Neural cell (in vitro differentiated cells): ENCODE measurements around the gene NRXN2. TPM values are rescaled to one million over a fixed set of nuclear protein-coding genes. Genes with fewer than 3 reads are reported as not detected.

Source experiments
- H2AFZ ChIP-seq: fragments of 200-600, 300-800 bp; sonication (generic), shearing (Covaris generic); 2 replicates; pipeline ENCODE4 v1.6.0; 2014; ENCODE audit warnings: low read depth, mild to moderate bottlenecking, antibody characterized with exemption, low read length, moderate library complexity
- H3F3A ChIP-seq: fragments of 200-600 bp; shearing (Covaris generic); 2 replicates; pipeline ENCODE4 v1.6.1; 2016; ENCODE audit warnings: mild to moderate bottlenecking, moderate library complexity, mixed read lengths, antibody characterized with exemption, low read length; ENCODE audit not compliant: insufficient read depth, poor library complexity, severe bottlenecking
- H3K27ac ChIP-seq: fragments of 200-600, 300-800 bp; sonication (generic), shearing (Covaris generic); 2 replicates; pipeline ENCODE4 v1.5.1; 2014; ENCODE audit warnings: mild to moderate bottlenecking, low read length, moderate library complexity
- H3K27me3 ChIP-seq: fragments of 300-800, 200-600 bp; sonication (generic), shearing (Covaris generic); 2 replicates; pipeline ENCODE4 v1.6.0; 2014; ENCODE audit warnings: mild to moderate bottlenecking, low read depth, low read length, moderate library complexity; ENCODE audit not compliant: insufficient read depth
- H3K36me3 ChIP-seq: fragments of 300-800, 200-600 bp; sonication (generic), shearing (Covaris generic); 2 replicates; pipeline ENCODE4 v1.5.1; 2014; ENCODE audit warnings: mild to moderate bottlenecking, antibody characterized with exemption, low read length, moderate library complexity; ENCODE audit not compliant: insufficient read depth
- H3K4me2 ChIP-seq: fragments of 300-800, 200-600 bp; sonication (generic), shearing (Covaris generic); 2 replicates; pipeline ENCODE4 v1.6.0; 2014; ENCODE audit warnings: mild to moderate bottlenecking, low read length
- H3K4me3 ChIP-seq: fragments of 300-800, 200-600 bp; sonication (generic), shearing (Covaris generic); 2 replicates; pipeline ENCODE4 v1.5.1; 2014; ENCODE audit warnings: mild to moderate bottlenecking, low read length, moderate library complexity
- H3K79me2 ChIP-seq: fragments of 200-600 bp; shearing (Covaris generic); replicated peaks from 2 replicates; pipeline ENCODE4 v1.6.0; 2014; ENCODE audit warnings: mild to moderate bottlenecking, low read length, moderate library complexity; ENCODE audit not compliant: insufficient read depth
- H3K9ac ChIP-seq: fragments of 300-800, 200-600 bp; sonication (generic), shearing (Covaris generic); 2 replicates; pipeline ENCODE4 v1.6.1; 2016; ENCODE audit warnings: mild to moderate bottlenecking, low read length, mixed read lengths
- H3K9me2 ChIP-seq: fragments of 200-600 bp; shearing (Covaris generic); 2 replicates; pipeline ENCODE4 v1.6.1; 2016; ENCODE audit warnings: mild to moderate bottlenecking, low read length, mixed read lengths; ENCODE audit not compliant: insufficient read depth
- H3K9me3 ChIP-seq: fragments of 200-600, 300-800 bp; sonication (generic), shearing (Covaris generic); 2 replicates; pipeline ENCODE4 v1.6.1; 2016; ENCODE audit warnings: mild to moderate bottlenecking, mixed run types, low read length, moderate library complexity, mixed read lengths
- H4K20me1 ChIP-seq: fragments of 200-600 bp; shearing (Covaris generic); 2 replicates; pipeline ENCODE4 v1.6.1; 2016; ENCODE audit warnings: mild to moderate bottlenecking, mixed run types; ENCODE audit not compliant: insufficient read depth
- CTCF ChIP-seq: fragments of 450-650 bp; IDR thresholded peaks from 2 replicates; pipeline ENCODE4 v1.5.1; 2014; ENCODE audit warnings: antibody characterized with exemption, mild to moderate bottlenecking, moderate library complexity; ENCODE audit not compliant: poor library complexity, severe bottlenecking
- EP300 ChIP-seq: fragments of 450-650 bp; conservative IDR thresholded peaks from 2 replicates; pipeline ENCODE4 v1.6.1; 2014; ENCODE audit warnings: antibody characterized with exemption, mild to moderate bottlenecking, moderate library complexity; ENCODE audit not compliant: poor library complexity, severe bottlenecking
- EZH2 ChIP-seq: fragments of 200-600, 300-800 bp; shearing (Covaris generic), sonication (generic); IDR thresholded peaks from 2 replicates; pipeline ENCODE4 v1.6.1; 2014; ENCODE audit warnings: antibody characterized with exemption, low read length, borderline replicate concordance, mild to moderate bottlenecking; ENCODE audit not compliant: insufficient read depth, poor library complexity, severe bottlenecking
- RAD21 ChIP-seq: fragments of 450-650 bp; conservative IDR thresholded peaks from 2 replicates; pipeline ENCODE4 v1.6.1; 2014; ENCODE audit warnings: antibody characterized with exemption, mild to moderate bottlenecking, moderate library complexity
- REST ChIP-seq: IDR thresholded peaks from 2 replicates; pipeline ENCODE4 v1.6.1; 2012; ENCODE audit warnings: borderline replicate concordance
- SMC3 ChIP-seq: fragments of 450-650 bp; conservative IDR thresholded peaks from 2 replicates; pipeline ENCODE4 v1.6.1; 2014; ENCODE audit warnings: antibody characterized with exemption, mild to moderate bottlenecking, moderate library complexity; ENCODE audit not compliant: poor library complexity
- TAF1 ChIP-seq: IDR thresholded peaks from 2 replicates; pipeline ENCODE4 v1.6.1; 2012; ENCODE audit warnings: low read depth
- polyA plus RNA-seq: library from polyadenylated mRNA; depleted of rRNA; stranded (reverse); fragments of >200 nt; gene quantifications from 2 replicates; pipeline ENCODE4 v1.2.3, GENCODE V29; 2014

NRXN2 gene
- polyA plus RNA-seq, 1 donor from 2014 or later: 68.0 TPM

- no peak overlapping the region for H3K9ac ChIP-seq
Measured at GRCh38 chr11:64564947-64565889, 157.8 kb downstream of the NRXN2 start.

GRCh38 chr11:64564419-64564818 lies 158.6 kb downstream of the NRXN2 start:
- H3K9me2 ChIP-seq: no peaks in the 10 kb centered on the region
- H3K27me3 ChIP-seq: no peaks in the 10 kb centered on the region
- H3K27ac ChIP-seq: no peak overlapping the region
- H3K36me3 ChIP-seq: no peaks in the 10 kb centered on the region
- no peak overlapping the region for H2AFZ ChIP-seq
- H3F3A ChIP-seq: no peaks in the 10 kb centered on the region
- no peaks in the 10 kb centered on the region for H4K20me1 ChIP-seq
- no peaks in the 10 kb centered on the region for H3K9me3 ChIP-seq
- H3K9ac ChIP-seq: no peak overlapping the region
- H3K4me2 ChIP-seq: no peak overlapping the region
- no peak for TF ChIP-seq SMC3
- no peak overlapping the region for H3K4me3 ChIP-seq
- H3K79me2 ChIP-seq: no peaks in the 10 kb centered on the region

More at GRCh38 chr11:64564947-64565889, 157.8 kb downstream of the NRXN2 start:
- Histone ChIP-seq H3K79me2 (no peaks in the 10 kb centered on the region), H3K27ac (no peak overlapping the region), H3K4me3 (no peak overlapping the region), H3F3A (no peaks in the 10 kb centered on the region), H2AFZ (no peak overlapping the region), H3K27me3 (no peaks in the 10 kb centered on the region), H3K36me3 (no peaks in the 10 kb centered on the region), H3K4me2 (no peak overlapping the region), H3K9me2 (no peaks in the 10 kb centered on the region), H4K20me1 (no peaks in the 10 kb centered on the region), H3K9me3 (no peaks in the 10 kb centered on the region)
- TF ChIP-seq SMC3 (no peak), TAF1 (no peak), CTCF (peak; percentile 15)

- H3F3A ChIP-seq: no peaks in the 10 kb centered on the region
- H3K9ac ChIP-seq: no peak overlapping the region
- no peaks in the 10 kb centered on the region for H3K79me2 ChIP-seq
- no peaks in the 10 kb centered on the region for H3K9me3 ChIP-seq
- no peak for TF ChIP-seq TAF1
- no peak for TF ChIP-seq RAD21
- TF ChIP-seq EP300: no peak
- no peak for TF ChIP-seq REST
- no peak for TF ChIP-seq EZH2
- H3K4me2 ChIP-seq: no peak overlapping the region
- no peaks in the 10 kb centered on the region for H4K20me1 ChIP-seq
- no peaks in the 10 kb centered on the region for H3K9me2 ChIP-seq
- H3K36me3 ChIP-seq: no peaks in the 10 kb centered on the region
- no peak overlapping the region for H3K4me3 ChIP-seq
- no peaks in the 10 kb centered on the region for H3K27me3 ChIP-seq
- H3K27ac ChIP-seq: no peak overlapping the region
- no peak overlapping the region for H2AFZ ChIP-seq
Measured at GRCh38 chr11:64563966-64564365, 159.0 kb downstream of the NRXN2 start.
